Left lobe of liver (tissue), 2 donors: ENCODE data around the gene ZCCHC14. TPM values are rescaled to one million over a fixed set of nuclear protein-coding genes. Genes with fewer than 3 reads are reported as not detected.
"Not testable (repeated sequence)": the region's sequence is repeated elsewhere in the genome, so short reads cannot be mapped to it uniquely, and the experiment has no call there.

Experiments used
- ATAC-seq: fragments of 200-7000 bp; cut with Tn5 transposase; one replicate; pipeline ENCODE4 v1.9.1; 2020; ENCODE audit warnings: mild to moderate bottlenecking, moderate library complexity
- DNase-seq: peaks from one replicate; pipeline ENCODE4 v3.0.0-alpha.2; 2020; ENCODE audit warnings: low spot score
- total RNA-seq: library from RNA; stranded (reverse); gene quantifications from one replicate; pipeline ENCODE4 v1.2.1, GENCODE V29; 2021
- donor health status: DM: no; HTN: no; CAD: no; lungs with moderate emphysema.
- donor health status: DM: no; HTN: yes; CAD: no.

ZCCHC14 gene
- total RNA-seq, 1 donor from 2014 or later = 19.3 TPM

- DNase-seq (no peak), ATAC-seq (no peak)
These were observed 32.5 kb upstream of the ZCCHC14 start for GRCh38 chr16:87525352-87525751.

GRCh38 chr16:87524407-87524806 is 31.6 kb upstream of the ZCCHC14 start:
- ATAC-seq (no peak), DNase-seq (no peak)

DNA sequence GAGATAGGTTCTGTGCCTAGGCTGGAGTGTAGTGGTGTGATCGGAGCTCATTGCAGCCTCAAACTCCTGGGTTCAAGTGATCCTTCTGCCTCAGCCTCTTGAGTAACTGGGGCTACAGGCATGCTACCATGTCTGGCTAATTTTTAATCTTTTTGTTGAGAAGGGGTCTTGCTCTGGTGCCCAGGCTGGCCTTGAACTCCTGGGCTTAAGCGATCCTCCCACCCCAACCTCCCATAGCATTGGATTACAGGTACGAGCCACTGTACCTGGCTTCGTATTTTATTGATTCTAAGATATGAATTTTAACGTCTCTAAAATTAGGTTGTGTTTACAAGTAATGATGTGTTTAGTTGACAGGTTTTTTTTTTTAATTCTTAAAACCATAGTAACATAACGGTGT is 30.8 kb upstream of the ZCCHC14 start:
- not testable (repeated sequence) for DNase-seq, ATAC-seq

DNA sequence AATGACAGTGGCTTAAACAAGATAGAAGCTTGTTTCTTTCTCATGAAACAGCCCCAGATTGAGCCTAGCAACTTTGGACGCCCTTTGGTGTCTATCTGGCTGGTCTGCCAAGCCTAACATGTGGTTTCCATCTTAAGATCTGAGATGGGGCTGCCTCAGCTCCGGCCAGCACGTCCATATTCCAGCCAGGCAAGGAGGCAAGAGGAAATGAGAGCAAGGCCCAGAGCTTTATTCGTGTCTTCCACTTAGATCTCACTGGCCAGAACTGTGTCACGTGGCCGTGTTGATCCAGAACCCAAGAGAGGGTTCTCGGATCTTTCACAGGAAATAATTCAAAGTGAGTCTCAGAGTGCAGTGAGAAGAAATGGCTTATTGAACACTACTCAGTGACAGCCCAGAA is 28.9 kb upstream of the ZCCHC14 start:
- ATAC-seq, DNase-seq: not testable (repeated sequence)

GRCh38 chr16:87519170-87519569 is 26.3 kb upstream of the ZCCHC14 start:
- not testable (repeated sequence) for ATAC-seq, DNase-seq

GRCh38 chr16:87518430-87519051 is 25.7 kb upstream of the ZCCHC14 start:
- ATAC-seq (peak; percentile 92), DNase-seq (peak; percentile 75)

GRCh38 chr16:87517610-87518429 is 25.0 kb upstream of the ZCCHC14 start:
- not testable (repeated sequence) for DNase-seq, ATAC-seq

DNA sequence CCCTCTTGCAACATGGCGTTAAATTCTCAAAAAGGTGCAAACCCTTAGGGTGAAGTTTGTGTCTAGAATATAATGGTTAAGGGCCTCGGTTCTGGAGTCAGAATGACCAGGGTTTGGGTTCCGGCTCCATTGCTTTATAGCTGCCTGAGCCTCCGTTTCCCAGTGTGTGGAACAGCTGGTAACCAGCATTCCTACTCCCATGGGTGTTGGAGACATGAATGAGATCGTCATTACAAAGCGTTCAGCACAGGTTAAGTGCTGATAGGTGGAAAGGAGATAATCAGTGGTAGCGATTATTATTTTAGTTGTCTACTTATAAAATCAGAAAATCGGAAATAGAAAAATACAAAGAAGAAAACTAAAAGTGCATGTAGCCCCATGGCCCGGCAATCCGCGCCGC is 23.5 kb upstream of the ZCCHC14 start:
- ATAC-seq = no peak
- DNase-seq = no peak

DNA sequence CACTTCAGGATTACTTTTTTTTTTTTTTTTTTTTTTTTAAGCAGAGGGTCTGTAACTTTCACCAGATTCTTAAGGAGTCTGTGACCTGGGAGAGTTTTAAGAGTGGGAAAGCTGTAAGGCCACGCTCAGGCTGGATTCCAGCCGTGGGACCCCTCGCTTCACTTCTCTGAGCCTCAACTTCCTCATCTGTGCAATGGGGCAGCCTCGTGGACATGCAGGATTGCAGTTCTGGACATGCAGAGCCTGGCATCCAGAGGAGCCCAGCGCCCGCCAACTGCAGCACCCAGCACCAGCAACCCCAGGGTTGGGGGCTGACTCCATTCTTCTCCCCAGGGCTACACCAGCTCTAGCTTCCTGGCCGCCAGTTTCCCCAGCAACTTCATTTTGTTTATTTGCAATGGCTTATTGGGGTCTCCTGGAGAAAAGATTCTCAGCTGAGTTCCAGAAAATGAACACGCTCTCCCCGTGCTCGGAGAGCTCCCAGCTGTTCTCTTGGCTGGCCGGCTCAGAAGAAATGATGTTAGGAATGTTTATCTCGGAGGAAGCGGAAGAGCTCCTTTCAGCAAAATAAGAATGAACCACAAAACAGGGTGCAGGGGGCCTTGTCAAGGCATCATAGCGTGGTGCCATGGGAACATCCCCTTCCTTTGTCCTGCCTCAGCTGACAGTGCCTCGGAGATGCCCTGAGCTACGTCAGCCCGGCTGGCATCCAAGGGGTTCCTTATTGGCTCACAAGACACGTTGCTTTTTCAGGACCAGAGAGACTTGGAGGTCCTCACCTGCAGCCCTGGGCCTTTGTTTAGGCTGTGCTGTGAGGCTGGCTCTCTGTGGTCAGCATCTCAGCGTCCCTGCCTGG is 22.9 kb upstream of the ZCCHC14 start:
- ATAC-seq (no peak), DNase-seq (no peak)

DNA sequence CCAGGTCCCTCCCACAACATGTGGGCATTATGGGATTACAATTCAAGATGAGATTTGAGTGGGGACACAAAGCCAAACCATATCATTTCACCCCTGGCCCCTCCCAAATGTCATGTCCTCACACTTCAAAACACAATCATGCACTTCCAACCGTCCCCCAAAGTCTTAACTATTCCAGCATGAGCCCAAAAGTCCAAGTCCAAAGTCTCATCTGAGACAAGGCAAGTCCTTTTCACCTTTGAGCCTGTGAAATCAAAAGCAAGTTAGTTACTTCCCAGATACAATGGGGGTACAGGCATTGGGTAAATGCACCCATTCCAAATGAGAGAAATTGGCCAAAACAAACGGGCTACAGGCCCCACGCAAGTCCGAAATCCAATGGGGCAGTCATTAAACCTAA is 17.0 kb upstream of the ZCCHC14 start:
- ATAC-seq, DNase-seq: not testable (repeated sequence)

DNA sequence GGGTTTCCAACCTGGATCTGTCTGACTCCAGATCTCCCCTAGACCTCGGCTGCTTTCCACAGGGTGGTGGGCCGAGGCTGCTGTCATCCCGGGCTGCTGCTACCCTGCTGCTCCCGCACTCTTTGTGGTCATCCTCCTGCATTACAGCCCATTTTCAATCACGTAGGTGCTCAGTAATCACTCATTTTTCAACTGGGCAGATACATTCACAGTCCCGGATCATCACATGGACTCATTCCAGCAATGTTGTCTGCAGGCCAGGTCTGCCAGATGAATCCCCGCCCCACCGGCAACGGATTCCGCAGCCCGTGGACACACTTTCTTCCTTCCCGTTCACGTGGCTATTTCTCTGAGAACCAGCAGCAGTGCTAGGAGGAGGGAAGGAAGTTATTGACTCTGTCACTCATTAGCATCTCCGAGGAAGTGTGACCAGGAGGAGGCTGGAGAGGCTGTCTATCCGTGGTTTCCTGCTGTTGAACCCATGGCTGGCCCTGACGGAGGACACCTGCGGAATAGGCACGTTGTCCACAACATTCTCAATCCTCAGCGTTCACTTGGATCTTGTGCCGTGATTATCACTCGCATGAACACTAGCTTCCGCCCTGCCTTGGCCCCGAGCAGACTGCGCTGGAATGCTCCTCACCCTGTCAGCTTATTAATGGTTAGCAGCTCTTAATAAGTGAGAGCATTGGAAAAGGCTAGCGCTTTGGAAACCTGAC is 14.7 kb upstream of the ZCCHC14 start:
- peak; percentile 60 for DNase-seq
- ATAC-seq = peak; percentile 29

- DNase-seq (peak; percentile 78), ATAC-seq (peak; percentile 85)
These were observed 13.9 kb upstream of the ZCCHC14 start for GRCh38 chr16:87506423-87507350.

DNA sequence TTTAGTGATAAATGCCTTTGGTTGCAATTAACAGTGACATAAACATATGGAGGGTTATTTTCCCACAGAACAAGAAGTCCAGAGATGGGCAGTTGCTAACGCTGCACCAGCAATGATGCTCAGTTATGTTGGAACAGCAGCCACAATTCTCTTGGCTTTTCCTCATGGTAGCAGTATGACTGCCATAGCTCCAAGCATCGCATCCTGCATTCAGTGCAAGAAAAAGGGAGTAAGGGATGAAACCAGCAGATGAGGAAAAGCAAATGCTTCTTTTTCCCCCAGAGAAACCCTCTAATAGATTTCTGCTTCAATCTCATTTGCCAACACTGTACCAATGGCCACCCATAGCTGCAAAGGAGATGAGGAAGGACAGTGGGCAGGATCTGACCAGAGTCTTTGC is 13.0 kb upstream of the ZCCHC14 start:
- ATAC-seq (no peak), DNase-seq (no peak)

DNA sequence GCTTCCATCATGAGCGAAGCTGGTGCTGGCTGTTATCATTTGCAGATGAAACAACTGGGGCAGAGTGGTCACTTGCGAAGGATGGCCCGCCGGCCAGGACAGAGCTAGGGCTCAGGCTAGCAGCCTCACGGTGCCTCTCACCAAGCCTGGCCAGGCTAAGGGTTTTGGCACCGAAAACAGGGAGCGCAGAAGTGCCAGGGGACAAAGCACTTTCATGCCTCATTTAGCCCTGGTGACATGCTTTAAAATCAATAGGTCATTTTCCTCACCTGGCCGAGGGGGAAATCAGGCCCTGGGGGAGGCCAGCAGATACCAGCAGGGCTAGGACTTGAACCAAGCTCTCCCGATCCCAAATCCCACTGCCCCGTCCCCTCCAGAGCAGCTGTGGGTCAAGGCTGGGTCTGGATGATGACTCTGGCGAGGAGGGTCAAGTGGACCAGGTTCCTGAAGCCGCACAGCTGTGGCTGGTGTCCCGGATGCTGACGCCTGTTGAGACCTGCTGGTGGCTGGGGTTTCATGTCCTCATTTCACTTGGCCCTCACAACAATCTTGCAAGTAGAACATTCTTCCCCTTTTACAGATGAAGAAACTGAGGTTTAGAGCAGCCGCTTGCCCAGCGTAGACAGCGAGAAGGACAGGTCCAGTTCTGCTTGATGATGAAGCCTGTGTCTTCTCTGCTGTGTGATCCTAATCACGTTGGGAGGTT is 10.6 kb upstream of the ZCCHC14 start:
- DNase-seq (peak; percentile 78), ATAC-seq (peak; percentile 78)

DNA sequence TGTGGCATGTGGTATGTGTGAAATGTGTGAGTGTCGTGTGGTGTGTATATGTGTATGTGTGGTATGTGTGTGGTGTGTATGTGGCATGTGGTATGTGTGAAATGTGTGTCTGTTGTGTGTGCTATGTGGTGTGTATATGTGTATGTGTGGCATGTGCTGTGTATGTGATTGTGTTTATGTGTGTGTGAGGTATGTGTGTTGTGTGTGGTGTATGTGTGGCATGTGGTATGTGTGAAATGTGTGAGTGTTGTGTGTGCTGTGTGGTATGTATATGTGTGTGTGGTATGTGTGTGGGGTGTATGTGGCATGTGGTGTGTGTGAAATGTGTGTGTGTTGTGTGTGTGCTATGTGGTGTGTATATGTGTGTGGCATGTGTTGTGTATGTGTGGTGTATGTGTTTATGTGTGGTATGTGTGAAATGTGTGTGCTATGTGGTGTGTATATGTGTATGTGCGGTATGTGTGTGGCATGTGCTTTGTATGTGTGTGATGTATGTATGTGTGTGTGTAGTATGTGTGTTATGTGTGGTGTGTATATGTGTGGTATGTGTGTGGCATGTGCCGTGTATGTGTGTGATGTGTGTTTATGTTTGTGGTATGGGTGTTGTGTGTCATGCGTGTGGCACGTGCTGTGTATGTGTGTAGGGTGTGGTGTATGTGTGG is 9.6 kb upstream of the ZCCHC14 start:
- no peak for ATAC-seq

DNA sequence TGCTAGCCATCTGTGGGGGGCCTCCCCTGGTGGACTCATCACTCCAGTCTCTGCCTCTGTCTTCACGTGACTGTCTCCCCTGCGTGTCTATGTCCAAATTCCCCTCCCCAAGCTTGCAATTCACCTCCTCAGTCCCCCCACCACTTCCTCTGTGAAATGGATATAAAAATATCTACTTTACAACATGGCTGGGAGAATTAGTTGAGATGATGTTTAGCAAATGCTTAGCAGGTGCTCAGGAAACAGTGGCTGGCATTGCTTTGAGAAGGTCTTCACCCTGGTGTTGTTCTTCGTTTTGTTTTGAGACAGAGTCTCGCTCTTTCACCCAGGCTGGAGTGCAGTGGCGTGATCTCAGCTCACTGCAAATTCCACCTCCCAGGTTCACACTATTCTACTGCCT is 8.3 kb upstream of the ZCCHC14 start:
- no peak for DNase-seq
- no peak for ATAC-seq

More for the DNA sequence above, 9.6 kb upstream of the ZCCHC14 start:
- DNase-seq = no peak

DNA sequence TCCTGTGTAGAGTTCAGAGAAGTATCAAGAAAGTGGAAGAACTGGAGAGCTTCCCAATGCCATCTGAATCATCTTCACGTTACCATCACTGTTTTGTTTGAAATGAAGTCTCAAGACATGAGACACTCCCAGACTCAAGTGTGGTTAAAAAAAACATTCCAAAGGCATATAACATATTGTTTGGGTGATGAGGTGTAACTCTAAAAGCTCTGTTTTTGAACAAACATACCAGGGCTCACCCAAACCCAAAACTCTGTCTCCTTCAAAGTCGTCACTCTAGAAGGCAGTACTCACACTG is 6.3 kb upstream of the ZCCHC14 start:
- no peak for DNase-seq
- ATAC-seq = no peak

GRCh38 chr16:87498324-87499188 is 5.7 kb upstream of the ZCCHC14 start:
- peak; percentile 1 for ATAC-seq
- DNase-seq = no peak
